Stimulated activated naive CD8-positive, alpha-beta T cell treated with anti-CD3 and anti-CD28 coated beads, Interleukin-15, Interleukin-2, amounts not matched to agents 100 U/mL and 50 U/mL, for 24 hours (primary cell): ENCODE results near the gene CTPS2.
"Not testable (repeated sequence)": the region's sequence is repeated elsewhere in the genome, so short reads cannot be mapped to it uniquely, and the experiment has no call there.

Experiments
- ATAC-seq: fragments of 150-1000 bp; cut with Tn5 transposase; one replicate; pipeline ENCODE4 v1.10.0; 2021
- DNase-seq: peaks from one replicate; pipeline ENCODE4 v3.0.0; 2021

Gene CTPS2

DNA sequence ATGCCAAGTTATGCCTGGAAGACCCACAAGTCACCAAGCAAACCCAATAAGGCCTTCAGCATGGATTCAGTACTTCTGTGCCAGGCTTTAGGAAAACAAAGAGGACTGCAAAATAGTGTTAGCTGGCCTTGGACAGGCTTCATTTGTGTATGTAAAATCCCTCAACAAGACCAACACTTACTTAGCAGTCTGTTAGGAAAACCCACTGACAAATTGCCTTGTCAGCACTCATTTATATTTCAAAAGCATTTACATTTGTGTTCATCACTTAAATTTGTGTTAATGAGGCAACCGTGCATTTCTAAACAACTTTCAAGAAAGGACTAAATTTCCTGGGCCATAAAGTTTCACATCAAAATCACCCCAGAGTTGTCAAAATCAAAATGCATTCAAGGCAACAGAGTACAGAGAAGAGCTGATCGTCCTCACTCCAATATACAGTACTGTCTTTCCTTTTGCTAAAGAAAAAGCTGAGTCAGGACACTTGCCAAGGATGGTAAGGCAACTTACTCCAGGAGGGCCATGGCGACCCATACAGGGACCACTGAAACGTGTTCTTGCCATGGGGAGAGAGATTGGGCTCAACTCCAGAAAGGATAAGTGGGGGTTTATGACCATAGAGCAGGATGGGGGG is 61.0 kb downstream of the CTPS2 start:
- DNase-seq = no peak
- no peak for ATAC-seq

DNA sequence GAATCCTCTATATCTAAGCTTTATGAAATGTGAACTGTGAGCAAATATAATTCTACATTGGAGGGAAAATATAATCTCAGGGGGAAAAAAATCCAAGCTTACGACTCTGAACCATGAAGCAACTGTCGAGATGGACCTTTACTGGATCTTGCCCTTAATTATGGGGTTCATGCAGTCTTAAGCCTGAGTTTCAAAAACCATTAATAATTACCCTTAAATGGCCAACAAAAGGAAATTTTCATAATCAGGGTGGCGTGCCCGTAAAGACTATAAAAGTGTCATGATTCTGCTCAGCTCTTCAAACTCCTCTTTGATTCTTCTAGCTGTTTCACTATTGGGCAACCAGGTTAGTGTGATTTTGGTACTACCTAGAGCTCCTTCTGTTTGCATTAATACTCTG is 62.6 kb downstream of the CTPS2 start, which contains the start of gene S100G:
Gene S100G, plus strand, starts transcription at position 301 of the 400 bp plus-strand sequence. CDS start 849 bp downstream, outside the sequence.
- no peak for DNase-seq
- no peak for ATAC-seq

DNA sequence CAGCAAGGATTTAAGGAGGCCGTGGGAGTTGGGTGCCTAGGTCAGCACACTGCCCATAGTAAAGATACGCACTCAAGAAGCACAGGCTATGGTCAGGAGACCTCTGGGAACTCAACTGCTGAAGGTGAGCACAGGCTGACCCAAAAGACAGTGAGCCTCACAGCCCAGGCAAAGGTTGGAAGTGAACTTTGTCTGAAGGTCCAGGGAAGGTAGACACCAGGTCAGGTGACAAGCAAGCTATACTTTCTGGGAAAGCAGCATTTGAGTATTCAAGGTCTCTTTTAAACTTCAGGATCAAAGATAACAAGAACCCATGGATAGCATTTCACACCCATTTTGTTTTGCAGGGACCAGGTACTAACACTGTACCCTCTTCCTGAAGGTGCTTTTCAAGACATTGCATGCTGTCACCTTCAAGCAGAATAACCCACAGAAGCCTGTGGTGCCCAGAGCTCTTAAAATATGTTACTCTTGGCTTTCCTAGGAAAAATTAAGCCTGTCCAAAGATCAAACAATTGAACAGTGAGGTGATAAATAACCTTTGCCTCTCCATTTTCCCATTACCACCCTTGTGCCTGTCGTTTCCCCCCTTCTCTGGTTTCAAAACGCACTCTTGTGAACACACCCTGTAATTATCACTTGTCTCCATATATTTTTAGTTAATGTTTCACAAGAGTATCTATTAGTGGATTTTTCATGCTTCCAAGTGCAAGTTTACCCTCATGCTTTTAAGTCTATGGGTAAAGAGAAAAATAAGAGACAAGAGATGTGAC is 65.9 kb downstream of the CTPS2 start:
- ATAC-seq (no peak), DNase-seq (no peak)

DNA sequence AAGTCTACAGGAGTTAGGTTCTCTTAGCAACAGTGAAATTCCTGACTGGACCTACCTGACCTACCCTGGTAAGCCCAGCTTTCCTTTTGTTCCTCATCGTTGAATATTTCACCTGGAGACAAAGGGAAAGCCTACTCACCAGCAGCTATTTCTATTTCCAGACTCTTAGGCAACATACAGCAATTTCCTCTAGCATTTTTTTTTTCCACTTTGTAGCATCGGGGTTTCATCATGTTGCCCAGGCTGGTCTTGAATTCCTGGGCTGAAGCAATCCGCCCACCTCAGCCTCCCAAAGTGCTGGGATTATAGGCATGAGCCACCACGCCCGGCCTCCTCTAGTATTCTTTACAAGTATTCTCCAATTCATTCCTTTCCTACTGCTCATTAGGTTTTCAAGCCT is 69.3 kb downstream of the CTPS2 start:
- DNase-seq (no peak), ATAC-seq (no peak)

DNA sequence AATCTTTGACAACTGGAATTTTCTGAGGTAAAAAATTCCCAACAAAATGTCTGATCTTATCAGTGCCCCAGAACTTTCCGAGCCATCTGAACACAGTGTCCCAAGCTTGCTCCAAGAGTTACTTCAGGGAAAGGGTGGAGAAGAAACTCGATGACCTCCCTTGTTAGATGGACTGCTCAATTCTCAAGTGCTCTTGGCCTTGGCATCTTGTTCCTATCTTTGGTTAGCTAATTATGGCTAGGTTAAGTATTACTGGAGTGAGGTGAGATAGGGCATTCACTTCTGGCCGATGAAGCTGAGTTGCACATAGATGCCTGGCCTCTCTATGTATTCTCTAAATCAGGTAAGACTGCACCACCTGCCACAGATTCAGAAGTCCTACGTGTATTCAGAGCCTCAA is 71.6 kb downstream of the CTPS2 start:
- DNase-seq (no peak), ATAC-seq (no peak)

DNA sequence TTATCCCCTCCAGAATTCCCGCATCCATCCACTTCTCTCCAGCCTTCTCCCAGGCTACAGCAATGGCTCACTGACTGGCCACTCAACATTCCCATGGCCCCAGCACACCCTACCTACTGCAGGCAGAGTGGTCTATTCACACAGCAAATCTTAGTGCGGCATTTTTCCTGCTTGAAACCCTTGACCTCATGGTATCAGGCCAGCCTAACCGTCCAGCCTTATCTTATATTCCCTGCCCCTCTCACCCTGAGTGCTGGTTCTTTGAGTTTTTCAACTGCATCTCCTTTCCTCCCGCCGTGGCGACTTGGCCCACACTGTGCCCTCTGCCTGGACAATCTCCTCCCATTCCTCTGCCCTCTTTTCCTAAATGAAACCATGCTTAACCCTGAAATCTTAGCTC is 72.5 kb downstream of the CTPS2 start:
- no peak for ATAC-seq
- no peak for DNase-seq

DNA sequence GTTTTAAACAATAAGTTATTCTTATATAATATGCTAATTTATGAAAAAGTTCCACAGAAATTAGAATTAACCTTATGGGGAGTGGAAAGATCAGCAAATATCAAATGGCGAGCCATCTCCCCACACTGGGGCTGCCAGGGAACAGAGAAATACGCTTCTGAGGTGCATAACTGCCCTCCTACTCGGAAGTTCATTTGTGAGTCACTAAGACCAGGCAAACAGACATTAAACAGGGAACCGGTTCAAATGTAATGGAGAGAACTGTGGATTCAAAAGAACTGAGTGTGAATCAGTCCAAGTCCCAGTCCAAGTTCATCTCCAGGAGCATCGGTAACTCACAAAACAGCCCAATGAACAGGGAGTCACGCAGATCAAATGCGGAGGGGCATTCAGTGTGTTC is 73.9 kb downstream of the CTPS2 start:
- ATAC-seq = no peak

DNA sequence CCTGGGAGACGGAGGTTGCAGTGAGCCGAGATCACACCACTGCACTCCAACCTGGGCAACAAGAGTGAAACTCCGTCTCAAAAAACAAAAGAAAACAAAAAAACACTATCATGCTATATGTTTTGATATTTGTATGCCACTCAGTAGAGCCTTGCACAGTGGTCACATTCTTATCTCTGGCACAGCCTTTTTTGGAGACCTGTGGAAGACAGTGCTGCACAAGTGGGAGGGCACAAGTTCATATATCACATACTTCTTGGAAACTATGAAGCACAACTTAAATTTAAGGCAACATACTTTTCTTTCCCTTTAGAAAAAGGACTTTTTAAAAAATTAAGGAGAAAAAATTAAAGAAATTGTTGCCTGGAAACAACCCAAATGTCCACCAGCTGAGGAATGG is 76.9 kb downstream of the CTPS2 start:
- no peak for ATAC-seq
- no peak for DNase-seq

More for the DNA sequence above, 73.9 kb downstream of the CTPS2 start:
- no peak for DNase-seq

DNA sequence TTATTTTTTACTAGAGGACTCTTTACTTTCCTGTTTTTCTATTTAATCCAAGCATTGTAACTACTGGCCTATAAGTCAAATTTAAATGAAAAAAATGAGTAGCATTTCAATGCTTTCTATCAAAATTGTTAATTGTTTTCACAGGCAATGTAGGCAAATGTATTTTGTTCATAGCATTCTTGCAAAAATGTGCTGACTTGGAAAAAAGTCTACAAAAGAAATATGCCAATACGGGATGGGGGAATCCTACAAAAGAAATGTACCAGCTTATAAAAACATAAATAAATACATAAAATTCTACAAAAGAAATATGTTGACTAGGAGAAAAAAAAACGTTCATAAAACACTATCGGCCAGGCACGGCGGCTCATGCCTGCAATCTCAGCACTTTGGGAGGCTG is 77.4 kb downstream of the CTPS2 start:
- DNase-seq = no peak
- ATAC-seq = no peak

DNA sequence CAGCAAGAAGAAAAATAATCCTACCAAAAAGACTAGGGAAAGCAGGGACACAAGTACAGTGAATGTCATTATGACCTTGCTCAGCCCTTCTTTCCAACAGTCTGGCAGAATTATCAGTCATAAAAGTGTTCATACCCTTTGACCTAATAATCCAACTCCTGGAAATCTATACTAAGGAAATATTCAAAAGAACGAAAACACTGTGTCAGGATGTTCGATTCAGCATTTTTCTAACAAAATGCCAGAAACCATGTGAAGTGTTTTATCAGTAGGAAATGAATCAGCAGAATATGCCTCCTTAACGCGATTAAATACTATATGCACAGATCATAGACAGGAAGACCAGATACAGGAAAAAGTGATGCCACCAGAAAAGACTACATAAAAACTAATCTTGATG is 78.7 kb downstream of the CTPS2 start:
- ATAC-seq (no peak), DNase-seq (no peak)

DNA sequence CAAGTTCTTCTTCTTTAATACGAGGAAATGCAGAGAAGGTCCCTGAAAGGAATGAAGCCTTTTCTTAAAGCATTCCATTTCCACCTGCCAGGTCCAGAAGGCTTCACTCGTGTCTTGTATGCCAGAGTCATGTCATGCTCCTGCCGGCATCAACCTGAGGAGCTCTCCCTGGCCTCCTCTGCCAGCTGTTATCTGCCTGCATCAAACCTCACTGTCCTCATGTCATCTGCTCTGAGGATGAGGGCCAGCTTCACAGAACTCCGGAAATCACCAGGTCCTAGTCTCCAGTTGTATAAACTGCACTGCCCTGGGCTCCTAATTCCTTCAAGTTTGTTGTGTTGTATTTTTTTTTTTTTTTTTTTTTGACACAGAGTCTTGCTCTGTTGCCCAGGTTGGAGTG is 82.6 kb downstream of the CTPS2 start:
- DNase-seq = no peak
- no peak for ATAC-seq

DNA sequence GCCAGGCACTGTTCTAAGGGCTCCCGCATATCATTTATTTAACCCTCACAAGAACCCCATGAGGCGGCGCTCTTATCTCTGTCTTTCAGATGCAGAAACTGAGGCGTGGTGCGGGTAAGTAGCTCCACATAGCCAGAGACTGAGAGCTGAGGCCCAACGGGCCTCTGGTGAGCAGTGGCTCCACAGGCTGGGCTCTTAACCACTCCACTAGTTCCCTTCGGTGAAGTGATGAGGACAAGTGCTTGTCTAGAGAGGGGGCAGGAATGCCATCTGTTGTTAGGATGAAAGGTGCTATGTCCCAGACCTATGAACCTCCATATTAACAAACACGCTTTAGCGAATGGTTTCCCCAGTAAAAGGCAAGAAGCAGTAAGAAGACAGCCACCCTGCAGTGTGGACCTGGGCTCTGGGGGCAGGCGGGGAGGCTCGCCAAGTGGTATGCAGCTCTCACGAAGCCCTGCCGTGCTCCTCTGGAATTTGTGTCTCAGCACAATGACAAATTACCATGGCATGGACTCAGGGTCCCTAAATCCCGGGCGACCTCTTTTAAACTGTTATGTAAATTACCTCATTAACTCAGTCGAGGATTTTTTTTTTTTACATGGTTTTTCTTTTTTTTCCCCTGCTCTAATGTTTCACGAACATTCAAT is 83.4 kb downstream of the CTPS2 start:
- DNase-seq (no peak), ATAC-seq (no peak)

DNA sequence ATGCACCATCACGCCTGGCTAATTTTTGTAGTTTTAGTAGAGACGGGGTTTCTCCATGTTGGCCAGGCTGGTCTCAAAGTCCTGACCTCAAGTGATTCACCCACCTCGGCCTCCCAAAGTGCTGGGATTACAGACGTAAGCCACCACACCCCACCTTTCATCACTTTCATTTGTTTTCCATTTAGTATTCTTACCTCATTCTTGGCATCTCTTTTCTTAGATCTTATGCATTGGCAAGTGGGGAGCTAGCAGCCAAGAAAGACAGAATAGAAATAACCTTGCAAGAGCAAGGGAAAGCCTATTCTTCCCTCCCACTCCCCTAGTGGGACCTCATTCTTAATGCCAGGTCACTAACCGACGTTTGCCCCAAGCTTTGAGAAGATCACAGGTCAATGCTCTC is 84.0 kb downstream of the CTPS2 start:
- not testable (repeated sequence) for DNase-seq, ATAC-seq

DNA sequence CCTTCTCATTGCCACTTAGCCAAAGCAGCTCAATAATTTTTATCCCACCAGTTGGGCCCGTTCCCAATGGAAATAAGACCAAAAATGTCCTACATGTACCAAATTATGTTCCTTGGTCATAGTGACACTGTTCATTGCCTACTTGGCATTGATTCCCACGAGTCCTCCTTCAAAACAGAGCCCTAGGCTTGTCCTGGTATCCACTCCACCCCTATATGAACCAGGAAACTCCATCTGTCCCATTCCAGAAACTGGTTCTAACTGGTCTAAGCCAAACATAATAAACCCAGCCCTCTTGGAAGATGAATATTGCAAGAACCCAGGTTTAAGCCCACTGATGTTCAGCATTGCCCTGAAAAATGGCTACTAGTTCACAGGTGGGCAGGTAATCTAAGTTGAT is 93.4 kb downstream of the CTPS2 start:
- ATAC-seq (no peak), DNase-seq (no peak)

DNA sequence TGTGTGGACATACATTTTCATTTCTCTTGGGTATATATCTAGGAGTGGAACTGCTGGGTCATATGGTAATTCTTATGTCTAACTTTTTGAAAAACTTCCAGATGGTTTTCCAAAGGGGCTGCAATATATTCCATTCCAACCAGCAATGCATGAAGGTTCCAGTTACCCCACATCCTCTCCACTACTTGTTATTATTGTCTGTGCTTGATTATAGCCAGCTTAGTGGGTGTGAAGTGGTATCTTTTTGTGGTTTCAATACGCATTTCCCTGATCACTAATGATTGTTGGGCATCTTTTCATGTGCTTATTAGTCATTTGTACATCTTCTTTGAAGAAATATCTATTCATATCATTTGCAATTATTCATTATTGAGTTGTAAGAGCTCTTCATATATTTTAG is 94.0 kb downstream of the CTPS2 start:
- DNase-seq (no peak), ATAC-seq (no peak)

DNA sequence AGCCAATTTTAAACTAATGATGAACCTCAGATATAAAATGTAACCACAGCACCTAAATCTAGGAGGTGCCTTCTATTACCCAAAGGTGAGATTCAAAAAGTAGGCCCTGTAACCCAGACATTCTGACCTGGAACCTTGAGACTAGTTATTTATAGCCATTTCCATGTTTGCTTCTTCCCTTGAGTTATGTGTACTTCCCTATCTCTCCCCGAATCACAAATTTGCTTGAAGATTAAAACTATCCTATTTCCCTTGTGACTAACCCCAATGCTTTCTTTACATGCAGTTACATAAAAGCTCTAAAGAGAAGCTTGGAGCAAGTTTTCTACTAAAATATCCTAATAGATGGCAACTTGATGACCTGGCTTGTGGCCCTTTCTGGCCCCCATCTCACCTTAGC is 95.1 kb downstream of the CTPS2 start:
- no peak for ATAC-seq

DNA sequence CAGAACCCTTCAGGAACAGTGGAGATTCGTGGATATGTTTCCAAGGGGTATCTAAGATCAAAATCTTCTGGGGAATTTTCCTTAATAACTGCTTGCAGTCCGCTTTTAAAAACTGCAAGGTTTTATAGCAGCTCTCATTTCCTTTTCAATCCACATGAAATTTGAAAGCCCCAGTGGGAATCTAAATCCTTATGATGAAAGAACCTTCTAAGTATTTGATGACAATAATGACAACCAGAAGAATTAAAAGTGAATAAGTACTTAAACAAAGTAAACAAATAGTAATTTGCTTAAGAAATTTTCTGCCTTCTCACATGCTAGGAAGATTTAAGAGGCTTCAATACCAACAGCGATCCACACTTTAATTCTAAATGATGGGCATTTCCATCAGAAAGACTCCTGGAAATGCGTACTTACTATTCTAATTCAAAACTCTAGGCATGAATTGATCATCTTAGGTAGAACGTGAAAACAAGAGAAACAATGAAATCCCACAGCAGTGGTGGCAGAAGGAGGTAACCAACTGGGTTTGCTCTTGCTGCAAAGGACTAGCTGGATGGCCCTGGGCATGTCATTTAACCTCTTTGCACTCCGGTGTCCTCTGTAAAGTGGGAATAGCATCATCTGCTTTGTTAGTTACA is 100.1 kb downstream of the CTPS2 start:
- ATAC-seq = no peak
- DNase-seq = no peak

More for the DNA sequence above, 95.1 kb downstream of the CTPS2 start:
- DNase-seq = no peak

DNA sequence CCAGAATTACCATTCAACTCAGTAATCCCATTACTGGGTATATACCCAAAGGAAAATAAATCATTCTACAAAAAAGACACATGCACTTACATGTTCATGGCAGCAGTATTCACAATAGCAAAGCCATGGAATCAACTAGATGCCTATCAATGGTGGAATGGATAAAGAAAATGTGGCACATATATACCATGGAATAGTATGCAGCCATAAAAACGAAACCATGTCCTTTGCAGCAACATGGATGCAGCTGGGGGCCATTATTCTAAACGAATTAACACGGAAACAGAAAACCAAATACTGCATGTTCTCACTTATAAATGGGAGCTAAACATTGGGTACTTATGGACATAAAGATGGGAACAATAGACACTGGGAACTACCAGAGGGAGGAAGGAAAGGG is 101.8 kb downstream of the CTPS2 start:
- DNase-seq, ATAC-seq: not testable (repeated sequence)

DNA sequence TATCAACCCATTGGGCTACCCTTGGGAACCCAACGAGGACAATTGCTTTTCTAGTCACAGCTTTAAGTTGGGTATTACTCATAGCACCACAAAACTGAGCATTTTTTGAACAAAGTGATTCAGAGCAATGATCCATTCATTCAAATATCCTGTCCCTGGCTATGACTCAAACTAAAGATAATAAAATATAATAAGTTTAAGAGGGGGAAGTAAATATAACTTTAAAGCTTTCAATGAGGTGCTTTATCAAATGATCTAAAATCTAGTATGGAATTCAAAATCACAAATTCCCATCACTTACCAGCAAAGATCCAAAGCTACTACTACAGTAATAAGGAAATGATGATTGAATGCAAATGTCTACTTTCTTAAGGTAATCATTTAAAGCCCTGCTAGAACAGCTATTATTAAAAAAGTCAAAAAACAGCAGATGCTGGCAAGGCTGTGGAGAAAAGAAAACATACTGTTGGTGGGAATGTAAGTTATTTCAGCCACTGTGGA is 102.3 kb downstream of the CTPS2 start:
- DNase-seq = no peak
- ATAC-seq = no peak

DNA sequence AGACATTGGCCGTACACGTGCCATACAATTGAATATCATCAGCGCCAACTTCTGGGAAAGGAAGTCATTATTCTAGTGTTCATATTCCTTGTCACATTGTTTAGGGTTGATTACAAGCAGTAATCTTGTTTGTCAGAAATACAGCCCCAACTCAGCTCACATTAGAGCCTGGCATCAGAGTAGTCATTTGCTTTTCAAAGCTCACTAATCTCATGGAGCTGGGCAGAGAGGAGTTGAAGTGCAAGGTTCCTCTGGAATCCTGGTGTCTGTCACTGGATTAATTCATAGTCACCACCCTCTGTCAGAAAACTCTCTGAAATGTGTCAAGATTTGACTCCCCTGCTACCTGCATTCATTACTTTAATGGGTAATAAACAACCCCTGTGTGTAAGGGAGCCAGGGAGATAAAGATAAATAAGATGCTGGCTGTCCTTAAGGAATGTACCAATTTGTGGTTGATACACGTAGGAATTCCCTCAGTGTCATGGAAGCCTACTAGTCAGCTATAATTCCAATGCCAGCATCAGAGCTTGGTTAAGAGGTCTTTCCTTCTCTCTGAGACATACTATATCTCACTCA is 106.2 kb downstream of the CTPS2 start:
- ATAC-seq (no peak), DNase-seq (no peak)

DNA sequence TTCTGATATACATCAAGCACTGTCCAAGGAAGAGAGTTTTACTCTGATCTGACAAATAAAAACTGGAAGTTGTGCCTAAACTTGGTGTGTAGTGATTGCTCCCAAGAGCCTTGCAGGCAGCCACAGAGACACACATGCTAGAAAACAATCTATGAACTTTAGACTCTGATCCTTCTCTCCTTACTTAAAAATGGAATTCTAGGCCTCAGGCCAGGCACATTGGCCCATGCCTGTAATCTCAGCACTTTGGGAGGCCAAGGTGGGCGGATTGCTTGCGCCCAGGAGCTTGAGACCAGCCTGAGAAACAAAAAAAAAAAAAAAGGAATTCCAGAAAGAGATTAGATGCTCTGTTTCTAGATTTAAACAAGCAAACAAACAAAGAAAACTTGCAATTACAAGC is 108.1 kb downstream of the CTPS2 start:
- DNase-seq (no peak), ATAC-seq (no peak)

DNA sequence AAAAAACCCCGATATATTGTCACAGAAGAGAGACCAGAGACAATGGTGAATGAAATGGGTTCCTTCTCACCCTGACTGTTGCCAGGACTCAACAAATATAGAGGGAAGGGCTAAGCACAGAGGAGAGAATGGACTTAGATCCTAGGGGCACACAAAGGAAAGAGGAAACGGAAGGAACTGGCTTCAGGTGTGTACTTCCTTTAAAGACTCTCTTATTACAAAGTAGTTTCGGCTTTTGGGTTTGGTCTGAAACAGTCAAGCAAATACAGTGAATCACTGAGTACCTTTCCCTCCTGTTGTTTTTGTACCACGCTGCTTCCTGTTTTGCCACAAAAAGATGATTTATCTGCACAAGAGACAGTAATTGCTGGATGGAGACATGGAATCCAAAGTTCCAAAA is 108.6 kb downstream of the CTPS2 start:
- ATAC-seq (no peak), DNase-seq (no peak)
